NB4 (cell line): Measurements from ENCODE around the gene DLG5.

Source experiments
- DNase-seq: peaks from one replicate; pipeline ENCODE4 v3.0.0; 2010; ENCODE audit warnings: low read depth
- H3K4me3 ChIP-seq: one replicate; pipeline ENCODE4 v1.5.1; 2011; ENCODE audit warnings: mild to moderate bottlenecking, low read depth, low read length, moderate library complexity
- CTCF ChIP-seq: IDR thresholded peaks from one replicate; pipeline ENCODE4 v1.5.1; 2012; ENCODE audit warnings: low read depth, low read length
- MAX ChIP-seq: IDR thresholded peaks from 2 replicates; pipeline ENCODE4 v1.6.1; 2011; ENCODE audit warnings: low read depth, low read length
- MYC ChIP-seq: IDR thresholded peaks from 2 replicates; pipeline ENCODE4 v1.6.1; 2011; ENCODE audit warnings: low read depth, low read length
- POLR2A ChIP-seq: IDR thresholded peaks from 2 replicates; pipeline ENCODE4 v1.6.1; 2011; ENCODE audit warnings: mild to moderate bottlenecking; ENCODE audit not compliant: insufficient read length; ENCODE audit errors: extremely low read depth

Gene DLG5

GRCh38 chr10:77922566-77923179 lies 3.9 kb downstream of the DLG5 start:
- H3K4me3 ChIP-seq = no peak overlapping the region
- TF ChIP-seq POLR2A (no peak), MAX (no peak), MYC (no peak), CTCF (no peak)
- no peak for DNase-seq

GRCh38 chr10:77922055-77922454 lies 4.5 kb downstream of the DLG5 start:
- DNase-seq = no peak
- TF ChIP-seq MAX = no peak
- no peak for TF ChIP-seq CTCF
- no peak overlapping the region for H3K4me3 ChIP-seq

GRCh38 chr10:77921395-77921794 lies 5.2 kb downstream of the DLG5 start:
- TF ChIP-seq MYC = no peak
- no peak for DNase-seq
- H3K4me3 ChIP-seq = no peak overlapping the region

GRCh38 chr10:77920495-77920894 lies 6.1 kb downstream of the DLG5 start:
- no peak overlapping the region for H3K4me3 ChIP-seq
- no peak for DNase-seq

GRCh38 chr10:77919713-77920108 lies 6.8 kb downstream of the DLG5 start:
- TF ChIP-seq MAX (no peak), POLR2A (no peak), MYC (no peak), CTCF (no peak)
- no peak for DNase-seq

More at GRCh38 chr10:77920495-77920894, 6.1 kb downstream of the DLG5 start:
- TF ChIP-seq MAX (no peak), MYC (no peak), POLR2A (no peak), CTCF (no peak)

GRCh38 chr10:77915319-77916105 lies 11.0 kb downstream of the DLG5 start:
- DNase-seq = no peak
- no peak overlapping the region for H3K4me3 ChIP-seq
- TF ChIP-seq MAX (no peak), CTCF (no peak), MYC (no peak)

More at GRCh38 chr10:77919713-77920108, 6.8 kb downstream of the DLG5 start:
- H3K4me3 ChIP-seq = no peak overlapping the region
